Keratinocyte (primary cell): Measurements from ENCODE around the gene CENPO. TPM values are rescaled to one million over a fixed set of nuclear protein-coding genes. Genes with fewer than 3 reads are reported as not detected.

Source experiments
- DNase-seq: peaks from one replicate; pipeline ENCODE4 v3.0.0-alpha.2; 2011; ENCODE audit warnings: low read depth, missing footprints, low spot score
- FAIRE-seq: peaks from 2 replicates; lab custom pipeline; 2011; peaks lifted over from hg19 to GRCh38; lab: Jason Lieb, UNC
- H2AFZ ChIP-seq: 2 replicates; pipeline ENCODE4 v1.6.0; 2012; ENCODE audit warnings: low read length, control low read depth, inconsistent platforms; ENCODE audit not compliant: control insufficient read depth
- H3K27ac ChIP-seq: 2 replicates; pipeline ENCODE4 v1.5.1; 2011; ENCODE audit warnings: low read length; ENCODE audit not compliant: control insufficient read depth, insufficient read depth
- H3K27me3 ChIP-seq: 3 replicates; pipeline ENCODE4 v1.6.0; 2011; ENCODE audit warnings: low read length; ENCODE audit not compliant: control insufficient read depth, insufficient read depth; ENCODE audit errors: extremely low read depth
- H3K36me3 ChIP-seq, 2 experiments: 2 replicates in 1 of 2; 3 replicates in 1 of 2; pipeline ENCODE4 v1.5.1; 2011; ENCODE audit warnings: low read length in 2 of 2, mild to moderate bottlenecking in 1 of 2; ENCODE audit not compliant: control insufficient read depth in 2 of 2, insufficient read depth in 2 of 2; ENCODE audit errors: extremely low read depth in 1 of 2
- H3K4me1 ChIP-seq: 3 replicates; pipeline ENCODE4 v1.5.1; 2011; ENCODE audit warnings: low read length; ENCODE audit not compliant: control insufficient read depth, insufficient read depth; ENCODE audit errors: extremely low read depth
- H3K4me2 ChIP-seq: 3 replicates; pipeline ENCODE4 v1.6.0; 2011; ENCODE audit warnings: low read depth, low read length; ENCODE audit not compliant: control insufficient read depth, insufficient read depth; ENCODE audit errors: extremely low read depth
- H3K4me3 ChIP-seq, 3 experiments: fragments of 200-600 bp in 1 of 3; sonication (generic) in 1 of 3; 2 replicates in 2 of 3; 3 replicates in 1 of 3; pipeline ENCODE4 v1.5.1; 2011 to 2016; ENCODE audit warnings: low read length in 3 of 3, mild to moderate bottlenecking in 3 of 3, control low read depth in 2 of 3, inconsistent platforms in 1 of 3, low read depth in 1 of 3, mixed read lengths in 1 of 3, mixed run types in 1 of 3, moderate library complexity in 1 of 3; ENCODE audit not compliant: control insufficient read depth in 2 of 3, insufficient read depth in 2 of 3; ENCODE audit errors: extremely low read depth in 1 of 3
- H3K79me2 ChIP-seq: 2 replicates; pipeline ENCODE4 v1.6.0; 2012; ENCODE audit warnings: low read length; ENCODE audit not compliant: control insufficient read depth, insufficient read depth
- H3K9ac ChIP-seq: 3 replicates; pipeline ENCODE4 v1.6.0; 2011; ENCODE audit warnings: low read length; ENCODE audit not compliant: control insufficient read depth, insufficient read depth; ENCODE audit errors: extremely low read depth
- H3K9me1 ChIP-seq: 3 replicates; pipeline ENCODE4 v1.6.0; 2011; ENCODE audit warnings: low read length; ENCODE audit not compliant: control insufficient read depth, insufficient read depth; ENCODE audit errors: extremely low read depth
- H3K9me3 ChIP-seq: 2 replicates; pipeline ENCODE4 v1.5.1; 2012; ENCODE audit warnings: low read depth, low read length; ENCODE audit not compliant: control insufficient read depth
- H4K20me1 ChIP-seq: 3 replicates; pipeline ENCODE4 v1.6.0; 2011; ENCODE audit warnings: low read length; ENCODE audit not compliant: control insufficient read depth, insufficient read depth; ENCODE audit errors: extremely low read depth
- CTCF ChIP-seq, 3 experiments: IDR thresholded peaks in 1 of 3; conservative IDR thresholded peaks in 1 of 3; optimal IDR thresholded peaks in 1 of 3; 2 replicates in 2 of 3; 3 replicates in 1 of 3; pipeline versions ENCODE3 to v1.5.1; 2011; ENCODE audit warnings: low read length in 3 of 3, mild to moderate bottlenecking in 3 of 3, moderate library complexity in 2 of 3, control low read depth in 1 of 3, inconsistent platforms in 1 of 3; ENCODE audit not compliant: insufficient read depth in 2 of 3; ENCODE audit errors: extremely low read depth in 1 of 3
- EZH2 ChIP-seq: IDR thresholded peaks from one replicate; pipeline ENCODE4 v1.6.1; 2012; ENCODE audit warnings: inconsistent platforms, mild to moderate bottlenecking, low read length, moderate library complexity
- dilution Hi-C: fragments of 300-500 bp; cut with MboI; formaldehyde crosslinking; loops from one replicate; pipeline ENCODE4 v1.7.0; 2020; ENCODE audit warnings: low sequenced_read_pairs; ENCODE audit not compliant: extremely low pct_ligation_motif_present
- polyA plus RNA-seq, 5 experiments: library from polyadenylated mRNA; depleted of rRNA in 3 of 5; stranded (reverse) in 3 of 5; stranded (forward) in 1 of 5; unstranded in 1 of 5; fragments of >200 nt; gene quantifications; 1 replicate in 1 of 5; 2 replicates in 3 of 5; 3 replicates in 1 of 5; pipeline versions ENCODE4 v1.2.1 to v1.2.3, GENCODE V29; 2011 to 2012; ENCODE audit warnings: missing spikeins in 2 of 5, low read depth in 1 of 5, low replicate concordance in 1 of 5

CENPO gene
- polyA plus RNA-seq, 1 donor (not counting 4 experiments of a cell fraction or from before 2014, with no cell fraction given): 12.1 TPM

GRCh38 chr2:24840164-24840869, 47.1 kb downstream of the CENPO start:
- Histone ChIP-seq H3K27ac (no peak overlapping the region), H3K79me2 (no peaks in the 10 kb centered on the region), H3K36me3 (peaks cover 4 to 15% of the 10 kb centered on the region in 2 experiments), H3K4me2 (no peak overlapping the region), H3K9me1 (no peaks in the 10 kb centered on the region), H3K4me1 (peaks cover under 1% of the 10 kb centered on the region), H2AFZ (no peak overlapping the region), H3K27me3 (no peaks in the 10 kb centered on the region), H4K20me1 (no peaks in the 10 kb centered on the region), H3K9ac (no peak overlapping the region), H3K9me3 (no peaks in the 10 kb centered on the region), H3K4me3 (no peak overlapping the region)
- DNase-seq (no peak), FAIRE-seq (no peak)
- TF ChIP-seq EZH2: no peak
- no peak for TF ChIP-seq CTCF (optimal IDR thresholded peaks at IDR 0.05 in 1 of 3, IDR thresholded peaks at IDR 0.05 in 1 of 3, conservative IDR thresholded peaks at IDR 0.05 in 1 of 3; ENCODE audit: extremely low read depth in 1 of 3, insufficient read depth in 2 of 3, low read length in 3 of 3)
- dilution Hi-C loops: no loop called here

GRCh38 chr2:24840962-24841945, 48.0 kb downstream of the CENPO start:
- dilution Hi-C loops: no loop called here
- no peak for DNase-seq
- Histone ChIP-seq H3K4me2 (no peak overlapping the region), H2AFZ (no peak overlapping the region), H3K4me1 (no peaks in the 10 kb centered on the region), H3K79me2 (no peaks in the 10 kb centered on the region), H3K9me3 (no peaks in the 10 kb centered on the region), H3K27ac (no peak overlapping the region), H3K27me3 (no peaks in the 10 kb centered on the region), H3K9me1 (no peaks in the 10 kb centered on the region), H4K20me1 (no peaks in the 10 kb centered on the region), H3K4me3 (no peak overlapping the region), H3K36me3 (peaks cover 4 to 13% of the 10 kb centered on the region in 2 experiments), H3K9ac (no peak overlapping the region)
- no peak for FAIRE-seq
- TF ChIP-seq CTCF (optimal IDR thresholded peaks at IDR 0.05 in 1 of 3, IDR thresholded peaks at IDR 0.05 in 1 of 3, conservative IDR thresholded peaks at IDR 0.05 in 1 of 3; ENCODE audit: extremely low read depth in 1 of 3, insufficient read depth in 2 of 3, low read length in 3 of 3): no peak
- TF ChIP-seq EZH2: no peak
